SIG-M5 treated with dmso at 0.1 percent for 504 hours (cell line): ENCODE measurements around the gene ICAM5.
A peak's percentile ranks its signal among the peaks of the same experiment; 100 is the strongest.

Experiments used
- DNase-seq: peaks from one replicate; lab custom pipeline; 2025; ENCODE audit not compliant: unreplicated experiment; lab: John Stamatoyannopoulos, UW

ICAM5 gene

GRCh38 chr19:10290357-10290875, 664 bp downstream of the ICAM5 start:
- no peak for DNase-seq

- DNase-seq, result no peak
These were observed 1.3 kb downstream of the ICAM5 start for GRCh38 chr19:10290876-10291553.

- no peak for DNase-seq
These were observed 1.9 kb downstream of the ICAM5 start for GRCh38 chr19:10291554-10292205.

GRCh38 chr19:10292206-10292788, 2.5 kb downstream of the ICAM5 start:
- DNase-seq, result peak; percentile 23

- DNase-seq, result no peak
These were observed 3.3 kb downstream of the ICAM5 start for GRCh38 chr19:10292789-10293636.

- no peak for DNase-seq
These were observed 4.0 kb downstream of the ICAM5 start for GRCh38 chr19:10293637-10294367.

- DNase-seq, result no peak
These were observed 4.6 kb downstream of the ICAM5 start for GRCh38 chr19:10294368-10294697.

- no peak for DNase-seq
These were observed 5.6 kb downstream of the ICAM5 start for GRCh38 chr19:10295305-10295846.

GRCh38 chr19:10295847-10296591, 6.3 kb downstream of the ICAM5 start:
- DNase-seq, result no peak

- DNase-seq, result no peak
These were observed 10.1 kb downstream of the ICAM5 start for GRCh38 chr19:10299545-10300458.

GRCh38 chr19:10305139-10305806, 15.5 kb downstream of the ICAM5 start:
- DNase-seq, result peak; percentile 46

GRCh38 chr19:10306327-10306726, 16.6 kb downstream of the ICAM5 start:
- no peak for DNase-seq

- no peak for DNase-seq
These were observed 19.7 kb downstream of the ICAM5 start, which contains the start of gene ZGLP1 for GRCh38 chr19:10309423-10309822. ZGLP1 (minus strand) TSS chr19:10309815.

- peak; percentile 50 for DNase-seq
These were observed 25.8 kb downstream of the ICAM5 start, which contains the start of gene FDX2 for GRCh38 chr19:10315335-10316214. FDX2 (minus strand) TSS chr19:10316015; CDS start chr19:10315996, 19 bp downstream.

GRCh38 chr19:10316229-10317044, 26.7 kb downstream of the ICAM5 start:
- no peak for DNase-seq
